ENCODE results near the gene STKLD1. TPM values are rescaled to one million over a fixed set of nuclear protein-coding genes. Genes with fewer than 3 reads are reported as not detected.
A peak's percentile ranks its signal among the peaks of the same experiment; 100 is the strongest.

The STKLD1 gene
- polyA plus RNA-seq, 6 donors from 2014 or later = 0.18 to 0.61 TPM; not detected in 4

DNA sequence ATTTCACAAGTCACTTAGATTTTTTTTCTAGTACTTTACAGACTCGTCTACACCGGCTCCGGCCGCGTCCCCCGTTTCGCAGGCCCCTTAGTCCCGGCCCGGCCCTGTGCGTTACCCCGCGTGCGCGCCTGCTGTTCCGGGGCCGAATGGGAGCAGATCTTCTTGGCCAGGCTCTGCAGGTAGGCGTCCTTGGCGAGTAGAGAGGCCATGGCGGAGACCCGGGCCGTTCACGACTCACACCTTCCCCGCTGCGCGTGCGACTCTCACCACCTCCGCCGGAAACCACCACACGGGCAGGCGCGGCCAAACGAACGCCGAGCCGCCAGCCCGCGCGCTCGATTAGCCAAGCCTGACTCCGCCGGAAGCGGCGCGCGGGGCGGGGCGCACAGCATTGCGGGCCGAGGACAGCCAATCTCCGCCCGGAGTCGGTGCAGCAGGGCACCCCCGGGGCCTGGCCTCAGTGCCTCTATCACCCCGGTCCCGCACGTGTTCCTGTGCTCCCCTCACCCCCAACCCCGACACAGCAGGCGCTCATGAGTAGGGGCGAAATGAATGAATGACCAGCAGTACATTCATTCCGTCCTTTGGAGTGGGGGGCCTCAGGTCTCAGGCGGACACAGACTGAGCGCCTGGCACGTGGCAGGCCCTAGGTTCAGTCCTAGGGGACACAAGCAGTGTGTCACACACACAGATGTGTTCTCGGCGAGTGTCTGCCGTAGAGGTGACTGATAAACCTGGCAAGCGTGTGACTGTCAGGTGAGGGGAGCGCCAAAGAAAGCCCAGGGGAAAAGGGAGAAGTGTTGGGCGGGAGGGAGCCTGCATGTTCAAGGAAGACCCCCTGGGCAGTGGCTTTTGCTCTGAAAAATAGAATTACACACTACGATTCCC, 40.0 kb upstream of the STKLD1 start, which contains the start of gene SURF6:
TSS of gene SURF6 (minus strand) at position 265 of the 888 bp plus-strand sequence. CDS start at position 209, 56 bp downstream.
- ATAC-seq (ENCODE audit: low read depth in 2 of 2) (peak; percentile 87 to 88), DNase-seq (peak; percentile 94)
- Mint-ChIP-seq H3K36me3 (peaks cover 23% of the 10 kb centered on the region in 2 donors), H3K27ac (peak within 1 kb of the TSS; percentile 78 to 98 (median 94)), H3K4me1 (peaks cover 47 to 75% (median 70%) of the 10 kb centered on the region in 3 donors), H3K9me3 (peaks cover 0 to 10% (median 0%) of the 10 kb centered on the region in 7 donors), H3K4me3 (peak within 1 kb of the TSS; percentile 88 to 98 (median 97)), H3K27me3 (no peaks in the 10 kb centered on the region)

DNA sequence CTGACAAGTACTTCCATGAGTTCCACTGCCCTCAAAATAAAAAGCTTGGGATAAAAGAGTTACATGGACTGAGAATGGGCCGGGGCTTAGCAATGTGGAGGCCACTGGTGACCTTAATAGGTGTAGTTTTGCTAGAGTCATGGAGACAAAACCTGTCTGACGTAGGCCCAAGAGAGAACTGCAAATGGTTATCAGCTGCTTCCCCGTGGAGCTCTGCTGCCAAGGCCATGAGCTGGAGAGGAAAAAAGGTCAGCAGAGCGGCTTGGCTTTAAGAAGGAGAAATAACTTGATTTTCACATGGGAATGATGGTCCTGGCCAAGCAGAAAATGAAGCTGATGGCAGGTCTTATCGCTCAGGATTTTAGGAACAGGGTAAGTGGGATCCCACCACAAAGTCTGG, 36.5 kb upstream of the STKLD1 start:
- Mint-ChIP-seq H3K27me3 (no peaks in the 10 kb centered on the region), H3K4me3 (peak overlapping the region in 7 of 8 donors; percentile 43 to 86 (median 73)), H3K36me3 (peaks cover 22 to 30% of the 10 kb centered on the region in 2 donors), H3K27ac (peak overlapping the region in 5 of 6 donors; percentile 67 to 97 (median 94)), H3K9me3 (peaks cover 0 to 10% (median 0%) of the 10 kb centered on the region in 7 donors), H3K4me1 (peaks cover 50 to 76% (median 70%) of the 10 kb centered on the region in 3 donors)
- ATAC-seq (ENCODE audit: low read depth in 2 of 2) (no peak), DNase-seq (no peak)

DNA sequence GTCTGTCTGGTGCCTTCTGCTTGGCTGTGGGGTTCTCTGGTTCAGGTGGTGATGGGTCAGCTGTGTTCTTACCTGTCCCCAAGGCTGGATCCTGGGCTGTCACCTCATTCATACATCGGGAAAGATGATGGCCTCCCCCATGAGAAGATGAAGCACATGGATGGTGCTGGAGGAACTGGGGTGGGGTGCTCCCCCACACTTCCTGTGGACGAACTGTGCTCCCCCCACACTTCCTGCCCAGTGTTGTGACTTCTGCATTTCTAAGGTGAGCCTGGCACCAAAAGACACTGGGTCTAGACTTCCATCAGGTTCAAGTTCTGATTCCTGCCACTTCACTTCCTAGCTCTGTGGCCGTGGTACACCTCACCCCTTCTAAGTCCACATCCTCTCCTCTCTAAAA, 35.9 kb upstream of the STKLD1 start:
- Mint-ChIP-seq H3K36me3 (peaks cover 22 to 30% of the 10 kb centered on the region in 2 donors), H3K4me1 (peaks cover 47 to 71% (median 67%) of the 10 kb centered on the region in 3 donors), H3K4me3 (peak overlapping the region; percentile 33 to 81 (median 69)), H3K9me3 (peaks cover 0 to 10% (median 0%) of the 10 kb centered on the region in 7 donors), H3K27ac (peak overlapping the region; percentile 74 to 97 (median 90)), H3K27me3 (no peaks in the 10 kb centered on the region)
- ATAC-seq (ENCODE audit: low read depth in 2 of 2) = peak; percentile 47 to 51
- peak; percentile 55 for DNase-seq

DNA sequence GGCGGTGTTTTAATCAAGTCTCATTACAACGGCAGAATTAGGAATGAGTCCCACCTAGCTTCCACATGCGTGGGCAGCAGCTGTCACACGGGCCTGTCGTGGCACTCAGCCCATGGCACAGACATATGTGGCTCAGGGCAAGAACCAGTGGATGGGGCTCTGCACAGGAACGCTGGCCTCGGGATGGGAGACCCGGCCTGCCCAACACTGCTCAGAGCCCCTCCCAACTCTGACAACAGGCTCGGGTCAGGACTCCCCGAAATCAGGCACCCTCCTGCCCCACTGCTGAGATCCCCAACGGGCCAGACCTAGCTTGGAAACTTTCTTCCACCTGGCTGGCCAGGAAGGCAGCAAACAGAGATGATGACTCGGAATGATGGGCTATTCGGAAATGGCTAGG, 35.2 kb upstream of the STKLD1 start:
- peaks cover 22 to 30% of the 10 kb centered on the region in 2 donors for H3K36me3 Mint-ChIP-seq
- peaks cover 43 to 66% (median 61%) of the 10 kb centered on the region in 3 donors for H3K4me1 Mint-ChIP-seq
- peak overlapping the region; percentile 27 to 94 (median 82) for H3K27ac Mint-ChIP-seq
- H3K4me3 Mint-ChIP-seq = peak overlapping the region in 7 of 8 donors; percentile 12 to 83 (median 73)
- ATAC-seq (ENCODE audit: low read depth in 2 of 2) = no peak
- H3K27me3 Mint-ChIP-seq = no peaks in the 10 kb centered on the region
- peaks cover 0 to 10% (median 0%) of the 10 kb centered on the region in 7 donors for H3K9me3 Mint-ChIP-seq
- no peak for DNase-seq

DNA sequence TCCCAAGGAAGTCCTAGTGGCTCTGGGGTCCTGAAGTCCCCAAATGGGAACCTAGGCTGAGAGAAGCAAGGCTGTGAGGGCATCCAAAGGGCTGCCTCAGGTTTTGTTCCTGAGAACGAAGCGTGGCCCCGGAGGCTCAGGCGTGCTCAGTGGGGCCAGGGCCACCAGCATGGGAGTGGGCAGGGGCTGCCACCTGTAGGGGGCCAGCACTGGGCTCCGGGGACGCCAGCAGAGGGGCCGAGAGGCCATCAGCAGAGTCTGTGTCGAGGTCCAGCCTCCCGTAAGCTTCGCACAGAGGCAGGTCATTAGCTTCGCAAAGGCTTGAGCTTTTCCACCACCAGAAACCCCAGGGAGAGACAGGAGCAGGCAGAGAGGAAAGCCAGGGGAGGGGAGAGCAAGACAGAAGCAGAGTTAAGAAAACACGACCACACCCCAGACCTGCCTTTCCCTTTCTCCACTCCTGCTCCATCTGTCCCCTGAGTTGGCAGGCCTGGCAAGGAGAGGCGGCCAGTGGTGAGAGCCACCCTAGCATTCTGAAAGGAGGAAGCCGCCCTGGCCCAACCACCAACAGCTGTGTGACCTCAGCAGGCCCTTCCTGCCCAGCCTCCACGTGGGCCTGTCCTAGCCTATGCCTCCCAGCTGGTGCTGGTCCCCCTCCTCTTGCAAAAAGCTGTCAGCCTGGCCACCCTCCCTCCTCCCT, 34.6 kb upstream of the STKLD1 start:
- Mint-ChIP-seq H3K4me1 (peaks cover 46 to 66% (median 61%) of the 10 kb centered on the region in 3 donors), H3K27me3 (no peaks in the 10 kb centered on the region), H3K36me3 (peaks cover 22 to 30% of the 10 kb centered on the region in 2 donors), H3K27ac (peak overlapping the region; percentile 32 to 94 (median 74)), H3K4me3 (peak overlapping the region in 7 of 8 donors; percentile 20 to 75 (median 64)), H3K9me3 (peaks cover 0 to 10% (median 0%) of the 10 kb centered on the region in 7 donors)
- no peak for ATAC-seq (ENCODE audit: low read depth in 2 of 2)
- no peak for DNase-seq

DNA sequence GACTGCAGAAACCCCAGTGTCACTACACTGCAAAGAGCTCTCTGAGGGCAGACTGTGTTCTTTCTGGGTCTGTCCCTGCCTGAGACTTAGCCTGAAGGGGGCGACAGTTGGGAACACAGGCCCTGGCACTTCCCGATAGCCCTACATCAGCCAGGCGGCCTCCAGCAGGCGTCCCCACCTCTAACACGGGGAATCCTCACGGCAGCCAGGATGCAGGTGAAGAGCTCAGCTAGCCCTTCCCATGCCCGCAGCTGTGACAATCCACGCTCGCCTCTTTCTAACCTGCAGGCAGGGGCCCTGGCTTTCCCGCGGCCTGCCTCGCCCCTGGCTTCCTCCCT, 34.1 kb upstream of the STKLD1 start:
- Mint-ChIP-seq H3K4me3 (peak overlapping the region in 6 of 8 donors; percentile 20 to 75 (median 46)), H3K9me3 (peaks cover 0 to 10% (median 0%) of the 10 kb centered on the region in 7 donors), H3K36me3 (peaks cover 22 to 30% of the 10 kb centered on the region in 2 donors), H3K4me1 (peaks cover 51 to 67% (median 61%) of the 10 kb centered on the region in 3 donors), H3K27ac (peak overlapping the region in 4 of 6 donors; percentile 52 to 91 (median 74)), H3K27me3 (no peaks in the 10 kb centered on the region)
- DNase-seq = no peak
- no peak for ATAC-seq (ENCODE audit: low read depth in 2 of 2)

DNA sequence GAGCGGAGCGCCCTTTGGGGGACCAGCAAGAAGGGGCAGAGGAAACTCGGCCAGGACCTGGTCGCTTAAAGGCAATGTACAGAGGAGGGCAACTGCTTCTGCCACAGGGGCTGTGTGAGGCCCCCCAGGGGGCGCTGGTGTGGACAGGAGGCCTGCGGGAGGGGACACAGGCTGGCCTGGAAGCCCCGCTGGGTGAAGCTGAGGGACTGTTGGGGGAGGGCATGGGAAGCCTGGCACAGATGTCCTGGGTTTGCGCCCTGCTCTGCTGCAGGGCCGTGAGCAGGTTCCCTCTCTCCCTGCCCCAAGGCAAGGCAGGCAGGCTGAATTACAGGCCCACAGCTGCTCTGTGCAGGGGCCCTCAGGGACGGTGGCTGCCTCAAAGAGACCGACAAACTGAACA, 33.6 kb upstream of the STKLD1 start:
- Mint-ChIP-seq H3K4me1 (peaks cover 53 to 70% (median 60%) of the 10 kb centered on the region in 3 donors), H3K9me3 (peaks cover 0 to 10% (median 0%) of the 10 kb centered on the region in 7 donors), H3K36me3 (peaks cover 22 to 30% of the 10 kb centered on the region in 2 donors), H3K27me3 (no peaks in the 10 kb centered on the region), H3K27ac (peak overlapping the region in 2 of 6 donors; percentile 91), H3K4me3 (peak overlapping the region in 1 of 8 donors; percentile 63)
- no peak for ATAC-seq (ENCODE audit: low read depth in 2 of 2)
- DNase-seq = no peak

DNA sequence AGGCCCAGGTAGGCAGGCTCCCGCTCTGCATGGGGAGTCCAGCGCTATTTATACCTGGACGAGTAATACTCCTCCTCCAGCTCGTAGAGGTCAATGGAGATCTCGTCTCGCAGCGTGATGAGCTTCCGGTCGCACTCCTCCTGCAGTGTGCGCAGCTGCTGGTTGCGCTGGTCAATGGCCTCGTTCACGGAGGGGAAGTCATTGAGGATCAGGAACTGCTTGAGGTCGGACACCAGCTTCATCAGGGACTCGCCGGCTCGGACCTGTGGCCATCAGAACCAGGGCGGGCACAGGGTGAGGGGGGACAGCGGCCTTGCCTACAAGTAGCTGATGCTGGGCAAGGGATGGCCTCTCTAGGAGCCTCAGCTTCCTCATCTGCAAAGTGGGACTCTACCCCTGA, 32.1 kb upstream of the STKLD1 start:
- Mint-ChIP-seq H3K27ac (peak overlapping the region in 1 of 6 donors; percentile 49), H3K9me3 (peaks cover 0 to 10% (median 0%) of the 10 kb centered on the region in 7 donors), H3K27me3 (no peaks in the 10 kb centered on the region), H3K4me3 (peak overlapping the region in 2 of 8 donors; percentile 75 to 95), H3K36me3 (peaks cover 22 to 26% of the 10 kb centered on the region in 2 donors), H3K4me1 (peaks cover 57 to 75% (median 58%) of the 10 kb centered on the region in 3 donors)
- DNase-seq (no peak), ATAC-seq (ENCODE audit: low read depth in 2 of 2) (no peak)

DNA sequence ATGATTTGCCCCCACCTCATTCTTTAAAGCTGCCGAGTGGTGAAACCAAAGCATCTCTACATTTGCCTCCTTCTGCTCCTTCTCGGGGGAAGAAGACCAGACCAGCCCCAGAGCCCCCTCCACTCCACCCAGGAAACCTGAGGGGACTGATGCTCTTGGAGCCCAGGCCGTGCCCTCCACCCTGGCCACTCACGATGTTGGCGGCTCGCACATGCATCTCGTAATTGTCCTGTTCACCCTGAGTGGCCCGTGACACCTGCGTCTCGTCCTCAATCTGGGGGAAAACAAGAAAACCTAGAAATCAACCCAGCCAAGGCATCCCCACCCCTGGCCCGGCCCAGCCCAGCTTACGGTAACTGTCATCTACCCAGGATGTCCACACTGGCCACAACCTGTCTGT, 31.2 kb upstream of the STKLD1 start:
- Mint-ChIP-seq H3K36me3 (peaks cover 17 to 18% of the 10 kb centered on the region in 2 donors), H3K9me3 (peaks cover 0 to 4% (median 0%) of the 10 kb centered on the region in 7 donors), H3K4me3 (peak overlapping the region in 3 of 8 donors; percentile 29 to 95 (median 61)), H3K27ac (peak overlapping the region in 4 of 6 donors; percentile 30 to 58 (median 50)), H3K4me1 (peaks cover 50 to 72% (median 57%) of the 10 kb centered on the region in 3 donors), H3K27me3 (no peaks in the 10 kb centered on the region)
- ATAC-seq (ENCODE audit: low read depth in 2 of 2) = no peak
- DNase-seq = no peak

DNA sequence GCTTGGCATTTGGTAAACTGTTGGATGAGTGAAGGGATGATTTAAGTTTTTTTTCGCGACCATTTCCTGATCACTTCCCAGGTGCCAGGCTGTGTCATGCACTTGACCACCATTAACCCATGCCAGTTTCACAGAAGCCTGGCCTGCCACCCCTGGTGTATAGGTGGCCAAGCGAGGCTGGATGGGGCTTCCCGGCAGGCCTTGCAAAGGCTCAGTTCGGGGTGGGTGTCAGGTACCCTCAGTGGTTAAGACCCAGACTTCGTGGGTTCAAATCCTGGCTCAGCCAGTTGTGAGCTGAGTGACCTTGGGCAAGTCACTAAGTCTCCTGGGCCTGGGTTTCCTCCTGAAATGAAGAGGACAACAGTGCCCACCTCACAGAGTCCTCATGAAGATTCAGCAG, 30.6 kb upstream of the STKLD1 start:
- H3K36me3 Mint-ChIP-seq = peaks cover 11 to 12% of the 10 kb centered on the region in 2 donors
- peak overlapping the region in 1 of 6 donors; percentile 97 for H3K27ac Mint-ChIP-seq

DNA sequence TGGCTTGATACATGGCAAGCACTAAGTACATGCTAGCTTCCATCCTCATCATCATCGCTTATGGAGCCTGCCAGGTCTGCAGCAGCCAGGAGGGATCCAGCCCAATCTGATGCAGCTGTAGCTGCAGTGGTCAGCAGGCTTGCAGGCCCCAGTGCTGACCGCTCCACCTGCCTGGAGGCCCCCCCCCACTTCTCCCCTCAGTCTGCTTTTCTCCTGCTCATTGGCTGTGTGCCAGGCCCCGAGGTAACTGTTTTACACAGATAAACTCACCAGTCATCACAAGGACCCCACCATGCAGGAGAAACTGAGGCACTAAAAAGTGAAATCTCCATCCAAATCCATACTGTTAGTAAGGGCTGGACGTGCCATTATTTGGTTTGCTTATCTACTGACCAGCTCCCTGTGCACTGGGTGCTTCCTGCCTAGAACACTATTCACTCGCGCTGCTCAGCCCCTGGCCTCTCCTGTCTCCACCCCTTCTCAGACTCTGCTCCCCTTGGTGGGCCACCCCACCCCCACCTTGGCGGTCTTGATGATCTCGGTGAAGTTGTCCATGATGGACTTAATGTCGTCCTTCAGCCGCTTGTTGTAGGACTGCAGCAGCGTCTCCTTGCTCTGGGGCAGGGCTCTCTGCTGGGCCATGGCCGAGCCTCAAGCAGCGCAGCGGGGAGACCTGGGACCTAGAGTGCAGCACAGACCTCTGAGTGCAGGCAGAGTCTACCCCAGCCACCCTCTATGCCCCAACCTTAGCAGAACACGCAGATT, 30.0 kb upstream of the STKLD1 start:
- Mint-ChIP-seq H3K4me3 (peak overlapping the region; percentile 92 to 100 (median 99)), H3K27me3 (no peaks in the 10 kb centered on the region), H3K36me3 (peaks cover 7% of the 10 kb centered on the region in 2 donors), H3K9me3 (no peaks in the 10 kb centered on the region), H3K27ac (peak overlapping the region; percentile 88 to 99 (median 97)), H3K4me1 (peaks cover 39 to 60% (median 48%) of the 10 kb centered on the region in 3 donors)
- ATAC-seq (ENCODE audit: low read depth in 2 of 2) (no peak), DNase-seq (no peak)

More for the DNA sequence above, 30.6 kb upstream of the STKLD1 start:
- no peaks in the 10 kb centered on the region for H3K9me3 Mint-ChIP-seq
- peaks cover 43 to 66% (median 54%) of the 10 kb centered on the region in 3 donors for H3K4me1 Mint-ChIP-seq
- no peak for ATAC-seq (ENCODE audit: low read depth in 2 of 2)
- peak overlapping the region in 7 of 8 donors; percentile 8 to 100 (median 95) for H3K4me3 Mint-ChIP-seq
- no peaks in the 10 kb centered on the region for H3K27me3 Mint-ChIP-seq
- no peak for DNase-seq

DNA sequence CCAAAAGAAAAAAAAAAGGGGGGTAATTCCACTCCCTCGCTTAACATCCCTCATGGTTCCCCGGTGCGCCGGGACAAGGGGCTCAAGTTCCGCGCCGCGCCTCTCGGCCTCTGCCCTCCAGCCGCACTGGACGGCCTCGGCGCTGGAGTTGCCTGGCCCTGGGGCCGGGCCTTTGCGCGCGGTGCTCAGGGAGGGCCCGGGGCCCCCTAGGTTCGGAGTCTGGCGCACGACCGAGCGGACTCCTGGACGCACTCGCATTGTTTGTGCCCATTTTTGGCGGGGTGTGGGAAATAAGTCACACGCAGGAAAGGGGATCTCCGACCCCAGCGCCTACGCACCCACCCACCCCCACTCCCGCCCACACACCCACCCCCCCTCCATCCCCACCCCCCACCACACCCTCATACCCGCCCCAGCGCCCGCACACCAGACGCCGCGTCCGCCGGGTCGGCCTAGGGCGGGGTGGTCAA, 28.6 kb upstream of the STKLD1 start:
- Mint-ChIP-seq H3K36me3 (peaks cover 0 to 10% of the 10 kb centered on the region in 2 donors), H3K9me3 (no peaks in the 10 kb centered on the region), H3K4me1 (peaks cover 27 to 46% (median 40%) of the 10 kb centered on the region in 3 donors), H3K27ac (peak overlapping the region; percentile 97 to 100 (median 99)), H3K27me3 (no peaks in the 10 kb centered on the region), H3K4me3 (peak overlapping the region; percentile 92 to 100 (median 99))
- DNase-seq = no peak
- ATAC-seq (ENCODE audit: low read depth in 2 of 2) = peak; percentile 58 to 61

Measured in naive B cell (primary cell).